Right atrium auricular region (tissue), 2 donors: Measurements from ENCODE around the gene NFE2L1. TPM values are rescaled to one million over a fixed set of nuclear protein-coding genes. Genes with fewer than 3 reads are reported as not detected.

Experiments used
- DNase-seq: peaks from one replicate; pipeline ENCODE4 v3.0.0-alpha.2; 2019; ENCODE audit warnings: low spot score
- H3K27ac ChIP-seq, 2 donors: fragments of 200-600 bp; sonication (generic); 1 replicate in 1 of 2; 2 replicates in 1 of 2; pipeline ENCODE4 v1.5.1; 2016 to 2019
- H3K27me3 ChIP-seq, 2 donors: fragments of 200-600 bp; sonication (generic); one replicate each; pipeline versions ENCODE4 v1.5.1 to v1.6.0; 2017 to 2019
- H3K36me3 ChIP-seq: fragments of 200-600 bp; sonication (generic); one replicate; pipeline ENCODE4 v1.5.1; 2016
- H3K4me1 ChIP-seq, 2 donors: fragments of 200-600 bp; sonication (generic); one replicate each; pipeline versions ENCODE4 v1.5.1 to v1.6.0; 2017 to 2019
- H3K4me3 ChIP-seq, 2 donors: fragments of 200-600 bp; sonication (generic); 1 replicate in 1 of 2; 2 replicates in 1 of 2; pipeline ENCODE4 v1.5.1; 2017 to 2019; ENCODE audit warnings: mild to moderate bottlenecking in 1 of 2, moderate library complexity in 1 of 2
- H3K9me3 ChIP-seq, 2 donors: fragments of 200-600 bp; sonication (generic); one replicate each; pipeline ENCODE4 v1.5.1; 2019
- CTCF ChIP-seq, 2 donors: fragments of 200-600 bp; sonication (generic); IDR thresholded peaks; one replicate each; pipeline ENCODE4 v1.5.1; 2019; ENCODE audit warnings: antibody characterized with exemption in 2 of 2
- total RNA-seq, 2 donors: library from RNA; depleted of rRNA; stranded (reverse); fragments of >200 nt; gene quantifications; one replicate each; pipeline ENCODE4 v1.1.0, GENCODE V29; 2016

NFE2L1 gene
- total RNA-seq, 2 donors from 2014 or later = 271 to 418 TPM

- Histone ChIP-seq H3K9me3 (no peaks in the 10 kb centered on the region), H3K27me3 (no peaks in the 10 kb centered on the region), H3K4me3 (peak within 1 kb of the TSS; percentile 63 to 96), H3K27ac (peak within 1 kb of the TSS; percentile 85 to 87), H3K36me3 (no peaks in the 10 kb centered on the region), H3K4me1 (peaks cover 0 to 14% of the 10 kb centered on the region in 2 donors)
- TF ChIP-seq CTCF (IDR thresholded peaks at IDR 0.05) = peak in 1 of 2 donors; percentile 30
- DNase-seq = peak; percentile 90
These were observed 53.0 kb downstream of the NFE2L1 start, which contains the start of gene CBX1 for GRCh38 chr17:48101012-48101720. TSS of gene CBX1 (minus strand) at chr17:48101478. CDS start at chr17:48077004, 24,474 bp downstream.

GRCh38 chr17:48102043-48102750 is 54.0 kb downstream of the NFE2L1 start:
- Histone ChIP-seq H3K27ac (no peak overlapping the region), H3K9me3 (no peaks in the 10 kb centered on the region), H3K4me3 (no peak overlapping the region), H3K36me3 (no peaks in the 10 kb centered on the region), H3K27me3 (no peaks in the 10 kb centered on the region), H3K4me1 (peaks cover 0 to 17% of the 10 kb centered on the region in 2 donors)
- DNase-seq = no peak
- TF ChIP-seq CTCF (IDR thresholded peaks at IDR 0.05) = no peak

- no peaks in the 10 kb centered on the region for H3K27me3 ChIP-seq
- H3K4me1 ChIP-seq = peaks cover 0 to 16% of the 10 kb centered on the region in 2 donors
- H3K9me3 ChIP-seq = no peaks in the 10 kb centered on the region
- no peak for TF ChIP-seq CTCF (IDR thresholded peaks at IDR 0.05)
- no peak overlapping the region for H3K4me3 ChIP-seq
- no peak for DNase-seq
- H3K27ac ChIP-seq = no peak overlapping the region
- no peaks in the 10 kb centered on the region for H3K36me3 ChIP-seq
These were observed 54.9 kb downstream of the NFE2L1 start for GRCh38 chr17:48102798-48103715.

DNA sequence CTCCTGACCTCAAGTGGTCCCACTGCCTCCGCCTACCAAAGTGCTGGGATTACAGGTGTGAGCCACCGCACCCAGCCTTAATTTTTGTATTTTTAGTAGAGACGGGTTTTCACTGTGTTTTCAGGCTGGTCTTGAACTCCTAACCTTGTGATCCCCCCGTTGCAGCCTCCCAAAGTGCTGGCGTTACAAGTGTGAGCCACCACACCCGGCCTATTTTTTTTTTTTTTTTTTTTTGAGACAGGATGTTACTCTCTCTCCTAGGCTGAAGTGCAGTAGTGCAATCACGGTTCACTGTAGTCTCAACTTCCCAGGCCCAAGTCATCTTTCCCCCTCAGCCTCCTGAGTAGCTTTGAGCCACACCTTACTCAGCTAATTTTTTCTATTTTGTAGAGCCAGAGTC is 56.3 kb downstream of the NFE2L1 start:
- no peaks in the 10 kb centered on the region for H3K27me3 ChIP-seq
- H3K4me1 ChIP-seq = peaks cover 0 to 26% of the 10 kb centered on the region in 2 donors
- H3K36me3 ChIP-seq = no peaks in the 10 kb centered on the region
- no peak overlapping the region for H3K27ac ChIP-seq
- H3K4me3 ChIP-seq = no peak overlapping the region
- H3K9me3 ChIP-seq = no peaks in the 10 kb centered on the region
- no peak for DNase-seq
- TF ChIP-seq CTCF (IDR thresholded peaks at IDR 0.05) = no peak

GRCh38 chr17:48106802-48107136 is 58.6 kb downstream of the NFE2L1 start:
- Histone ChIP-seq H3K27me3 (no peaks in the 10 kb centered on the region), H3K9me3 (no peaks in the 10 kb centered on the region), H3K27ac (peak overlapping the region; percentile 95), H3K4me1 (peaks cover 0 to 19% of the 10 kb centered on the region in 2 donors), H3K36me3 (no peaks in the 10 kb centered on the region), H3K4me3 (peak overlapping the region; percentile 82 to 83)
- TF ChIP-seq CTCF (IDR thresholded peaks at IDR 0.05) = no peak
- DNase-seq = no peak
